Adrenal gland (tissue), 12 donors: ENCODE results near the gene CCDC197. TPM values are rescaled to one million over a fixed set of nuclear protein-coding genes. Genes with fewer than 3 reads are reported as not detected.

Experiments
- DNase-seq, 7 donors: peaks; one replicate each; pipeline ENCODE4 v3.0.0-alpha.2; 2019 to 2020
- H3K27ac ChIP-seq, 5 donors: fragments of 200-600 bp; sonication (generic) in 4 of 5; 1 replicate in 3 of 5; 2 replicates in 2 of 5; pipeline versions ENCODE4 v1.5.1 to v1.8.0; 2016 to 2020; ENCODE audit warnings: mild to moderate bottlenecking in 1 of 5
- H3K27me3 ChIP-seq: fragments of 200-600 bp; 2 replicates; pipeline ENCODE4 v1.8.0; 2021
- H3K36me3 ChIP-seq, 2 donors: fragments of 200-600 bp; replicated peaks in 1 of 2; 1 replicate in 1 of 2; 2 replicates in 1 of 2; pipeline versions ENCODE4 v1.5.1 to v1.8.0; 2018 to 2022
- H3K4me1 ChIP-seq, 2 donors: fragments of 200-600 bp; replicated peaks in 1 of 2; 1 replicate in 1 of 2; 2 replicates in 1 of 2; pipeline versions ENCODE4 v1.5.1 to v1.8.0; 2018 to 2021
- H3K4me3 ChIP-seq, 4 donors: fragments of 200-600 bp; sonication (generic) in 3 of 4; one replicate each; pipeline ENCODE4 v1.5.1; 2016 to 2018
- H3K9me3 ChIP-seq, 3 donors: fragments of 200-600 bp; sonication (generic) in 1 of 3; replicated peaks in 1 of 3; 1 replicate in 2 of 3; 2 replicates in 1 of 3; pipeline versions ENCODE4 v1.5.1 to v1.8.0; 2016 to 2021
- POLR2A ChIP-seq, 2 donors: fragments of 450-650 bp; IDR thresholded peaks; one replicate each; pipeline ENCODE4 v1.6.1; 2017; ENCODE audit warnings: antibody characterized with exemption in 2 of 2, mild to moderate bottlenecking in 2 of 2, moderate library complexity in 1 of 2
- WGBS, 4 donors: extraction: QIAGEN DNeasy Blood & Tissue Kit in 2 of 4; methylation state at CpG; one replicate each; pipeline versions ENCODE4 v1.1.5 to v1.1.7; 2013 to 2017; 5-methylcytosine and 5-hydroxymethylcytosine counted together
- intact Hi-C, 2 donors: fragments of 100-400 bp; cut with DNase I; formaldehyde crosslinking; loops; one replicate each; pipeline versions ENCODE4 v1.14.1 to v1.15.0; 2022 to 2023
- polyA plus RNA-seq, 3 donors: library from polyadenylated mRNA; stranded (reverse); fragments of 200-250 nt in 2 of 3; fragments of 350-450 nt in 1 of 3; fragmentation: Illumina TruSeq in 1 of 3; extraction: RNeasy Lipid Tissue Mini Kit (QIAGEN cat#74804) in 1 of 3; gene quantifications; one replicate each; pipeline ENCODE4 v1.2.3, GENCODE V29; 2013 to 2014
- total RNA-seq, 9 donors: library from RNA; depleted of rRNA in 4 of 9; stranded (reverse); fragments of >200 nt in 4 of 9; fragments of 120-200 nt in 1 of 9; fragmentation: NEBNext Ultra II Directional in 1 of 9; extraction: Animal tissue kit (Norgen Biotek cat#: 25700) in 1 of 9; gene quantifications; one replicate each; pipeline versions ENCODE4 v1.1.0 to v1.2.4, GENCODE V29; 2013 to 2023
- TF ChIP-seq, protein P1 (sequence below), 6 experiments: fragments of 450-650 bp in 4 of 6; fragments of 200-600 bp in 2 of 6; sonication (generic) in 1 of 6; IDR thresholded peaks; 1 replicate in 5 of 6; 2 replicates in 1 of 6; pipeline versions ENCODE4 v1.5.1 to v1.8.0; 2016 to 2021; ENCODE audit warnings: antibody characterized with exemption in 6 of 6, mild to moderate bottlenecking in 2 of 6, moderate library complexity in 1 of 6
- donor health status: healthy with polysubstance abuse.
- donor health status: Bipolar disorder and iron deficiency.
- donor health status: DM: yes; HTN: yes; CAD: no.
- donor health status: DM: no; HTN: no; CAD: no.
- donor health status: DM: no; HTN: no; CAD: no.
- donor health status: DM: yes; HTN: yes; CAD: no.

CCDC197 gene
- total and polyA plus RNA-seq, 12 donors, result not detected

DNA sequence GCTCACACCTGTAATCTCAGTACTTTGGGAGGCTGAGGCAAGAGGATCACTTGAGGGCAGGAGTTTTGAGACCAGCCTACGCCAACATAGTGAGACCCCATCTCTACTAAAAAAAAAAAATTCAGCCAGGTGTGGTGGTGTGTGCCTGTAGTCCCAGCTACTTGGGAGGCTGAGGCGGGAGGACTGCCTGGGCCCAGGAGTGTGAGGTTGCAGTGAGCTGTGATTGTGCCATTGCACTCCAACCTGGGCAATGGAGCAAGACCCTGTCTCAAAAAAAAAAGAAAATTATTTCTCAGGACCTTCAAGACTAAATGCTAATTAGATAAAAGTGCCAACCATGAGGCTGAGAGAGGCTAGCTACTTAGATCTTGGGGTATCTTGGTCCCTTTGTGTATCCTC, 52.5 kb downstream of the CCDC197 start:
- Histone ChIP-seq H3K36me3 (peaks cover 0 to 97% of the 10 kb centered on the region in 2 donors), H3K9me3 (no peaks in the 10 kb centered on the region), H3K4me3 (no peak overlapping the region), H3K27me3 (no peaks in the 10 kb centered on the region), H3K27ac (no peak overlapping the region), H3K4me1 (peaks cover 6 to 7% of the 10 kb centered on the region in 2 donors)
- peak in 1 of 7 donors; percentile 25 for DNase-seq
- 85 to 93% (median 88%) methylated on average over 2 of the region's 2 CpGs for WGBS, 4 donors
- intact Hi-C loops, result no loop called here
- TF ChIP-seq, protein P1, sequence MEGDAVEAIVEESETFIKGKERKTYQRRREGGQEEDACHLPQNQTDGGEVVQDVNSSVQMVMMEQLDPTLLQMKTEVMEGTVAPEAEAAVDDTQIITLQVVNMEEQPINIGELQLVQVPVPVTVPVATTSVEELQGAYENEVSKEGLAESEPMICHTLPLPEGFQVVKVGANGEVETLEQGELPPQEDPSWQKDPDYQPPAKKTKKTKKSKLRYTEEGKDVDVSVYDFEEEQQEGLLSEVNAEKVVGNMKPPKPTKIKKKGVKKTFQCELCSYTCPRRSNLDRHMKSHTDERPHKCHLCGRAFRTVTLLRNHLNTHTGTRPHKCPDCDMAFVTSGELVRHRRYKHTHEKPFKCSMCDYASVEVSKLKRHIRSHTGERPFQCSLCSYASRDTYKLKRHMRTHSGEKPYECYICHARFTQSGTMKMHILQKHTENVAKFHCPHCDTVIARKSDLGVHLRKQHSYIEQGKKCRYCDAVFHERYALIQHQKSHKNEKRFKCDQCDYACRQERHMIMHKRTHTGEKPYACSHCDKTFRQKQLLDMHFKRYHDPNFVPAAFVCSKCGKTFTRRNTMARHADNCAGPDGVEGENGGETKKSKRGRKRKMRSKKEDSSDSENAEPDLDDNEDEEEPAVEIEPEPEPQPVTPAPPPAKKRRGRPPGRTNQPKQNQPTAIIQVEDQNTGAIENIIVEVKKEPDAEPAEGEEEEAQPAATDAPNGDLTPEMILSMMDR (IDR thresholded peaks at IDR 0.05), result no peak
- TF ChIP-seq POLR2A (IDR thresholded peaks at IDR 0.05), result no peak

DNA sequence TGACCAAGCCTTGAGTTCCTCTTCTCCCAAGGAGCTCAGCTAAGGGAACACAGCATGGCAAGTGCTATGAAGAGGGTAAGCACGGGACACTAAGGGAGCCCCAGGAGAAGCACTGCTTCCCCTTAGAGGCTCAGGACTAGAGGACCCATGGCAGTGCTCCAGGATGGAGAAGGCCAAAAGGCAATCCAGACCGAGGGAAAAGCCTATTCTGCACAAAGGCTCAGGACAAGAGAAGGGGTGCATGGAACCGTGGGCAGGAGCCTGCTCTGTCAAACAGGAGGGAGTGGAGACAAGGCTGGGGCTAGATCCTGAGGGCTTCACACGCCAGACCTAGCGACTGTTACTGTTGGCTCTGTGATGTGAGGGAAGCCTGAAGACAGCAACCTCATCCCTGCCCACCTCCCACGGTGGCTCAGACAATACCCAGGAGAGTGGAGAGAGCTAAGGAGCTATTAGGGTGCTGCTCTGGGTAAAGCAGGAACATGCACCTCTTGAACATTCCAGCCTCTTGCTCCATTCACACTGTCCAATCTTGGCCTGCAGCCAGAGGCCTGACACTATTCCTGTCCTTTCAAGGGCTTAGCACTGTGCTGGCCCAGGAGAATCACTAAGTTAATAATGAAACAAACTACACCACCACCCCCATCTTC, 53.3 kb downstream of the CCDC197 start:
- Histone ChIP-seq H3K4me3 (no peak overlapping the region), H3K27me3 (no peaks in the 10 kb centered on the region), H3K27ac (no peak overlapping the region), H3K36me3 (peaks cover 0 to 97% of the 10 kb centered on the region in 2 donors), H3K4me1 (peaks cover 6 to 7% of the 10 kb centered on the region in 2 donors), H3K9me3 (no peaks in the 10 kb centered on the region)
- TF ChIP-seq, protein P1 (IDR thresholded peaks at IDR 0.05), result no peak
- no peak for TF ChIP-seq POLR2A (IDR thresholded peaks at IDR 0.05)
- 73 to 77% (median 76%) methylated on average over 6 of the region's 6 CpGs for WGBS, 4 donors
- intact Hi-C loops, result no loop called here
- peak; percentile 43 to 81 (median 66) for DNase-seq

DNA sequence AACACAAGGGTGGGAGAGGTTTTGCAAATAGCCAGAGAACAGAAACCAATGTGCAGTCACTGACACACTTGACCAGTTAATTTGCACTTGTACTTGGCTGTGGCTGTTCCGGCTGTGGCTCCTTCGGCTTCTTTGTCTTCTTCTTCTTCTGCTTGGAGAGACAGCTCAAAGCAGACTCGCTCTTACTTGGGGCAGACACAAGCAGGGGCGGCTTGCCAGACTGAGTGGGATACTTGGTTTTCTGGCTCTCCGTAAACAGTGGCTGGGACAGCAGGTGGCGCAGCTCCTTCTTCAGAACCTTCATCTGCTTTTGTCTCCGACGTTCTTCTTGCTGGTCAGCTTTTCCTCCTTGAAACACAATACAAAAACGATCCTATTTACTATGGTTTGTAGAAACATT, 54.0 kb downstream of the CCDC197 start:
- no peaks in the 10 kb centered on the region for H3K9me3 ChIP-seq
- H3K4me1 ChIP-seq, result peaks cover 7% of the 10 kb centered on the region in 2 donors
- no peaks in the 10 kb centered on the region for H3K27me3 ChIP-seq
- peaks cover 0 to 98% of the 10 kb centered on the region in 2 donors for H3K36me3 ChIP-seq
- peak overlapping the region in 3 of 5 donors; percentile 7 to 13 (median 9) for H3K27ac ChIP-seq
- WGBS, 4 donors, result 44 to 57% (median 49%) methylated on average over 9 of the region's 9 CpGs
- intact Hi-C loops, result no loop called here
- peak in 6 of 7 donors; percentile 46 to 73 (median 63) for DNase-seq
- no peak overlapping the region for H3K4me3 ChIP-seq
- TF ChIP-seq POLR2A (IDR thresholded peaks at IDR 0.05), result no peak
- TF ChIP-seq, protein P1 (IDR thresholded peaks at IDR 0.05), result peak in 5 of 6 experiments; percentile 35 to 49 (median 42)

DNA sequence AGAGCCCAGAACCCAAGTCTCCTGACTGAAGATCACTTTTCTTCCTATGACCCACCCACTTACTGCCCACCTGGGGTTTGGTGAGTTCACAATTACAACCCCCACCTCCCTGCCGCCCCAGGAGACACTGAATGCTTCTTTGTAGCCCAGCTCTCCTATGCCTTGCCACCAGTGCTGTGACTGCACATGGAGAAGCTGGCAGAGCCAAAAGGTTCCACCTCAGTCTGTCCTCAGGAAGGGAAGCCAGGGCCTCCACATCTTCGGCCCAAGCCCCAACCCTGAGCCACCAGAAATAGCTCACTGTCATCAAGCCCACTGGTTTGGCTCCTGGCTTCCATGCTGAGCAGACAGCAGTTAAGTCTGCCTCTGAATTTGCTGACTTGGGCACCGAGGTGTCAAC, 54.7 kb downstream of the CCDC197 start:
- H3K4me3 ChIP-seq, result no peak overlapping the region
- H3K9me3 ChIP-seq, result no peaks in the 10 kb centered on the region
- peaks cover 0 to 97% of the 10 kb centered on the region in 2 donors for H3K36me3 ChIP-seq
- H3K27me3 ChIP-seq, result no peaks in the 10 kb centered on the region
- intact Hi-C loops, result no loop called here
- peaks cover 11 to 14% of the 10 kb centered on the region in 2 donors for H3K4me1 ChIP-seq
- DNase-seq, result peak in 3 of 7 donors; percentile 11 to 43 (median 21)
- H3K27ac ChIP-seq, result peak overlapping the region in 3 of 5 donors; percentile 7 to 41 (median 13)
- TF ChIP-seq, protein P1 (IDR thresholded peaks at IDR 0.05), result no peak
- TF ChIP-seq POLR2A (IDR thresholded peaks at IDR 0.05), result no peak
- 82 to 96% (median 87%) methylated on average over 2 to 3 of the region's 3 CpGs for WGBS, 4 donors
